ENCODE data around the gene LDB2.

Gene LDB2

GRCh38 chr4:16627999-16628398 is 270.4 kb downstream of the LDB2 start:
- no peak overlapping the region for H3K27ac ChIP-seq

GRCh38 chr4:16626945-16627344 is 271.5 kb downstream of the LDB2 start:
- H3K27ac ChIP-seq: no peak overlapping the region
- TF ChIP-seq ZFX (IDR thresholded peaks at IDR 0.05; ENCODE audit: borderline replicate concordance) (no peak), CTCF (IDR thresholded peaks at IDR 0.05) (no peak)

More at GRCh38 chr4:16627999-16628398, 270.4 kb downstream of the LDB2 start:
- TF ChIP-seq ZFX (IDR thresholded peaks at IDR 0.05; ENCODE audit: borderline replicate concordance): no peak
- TF ChIP-seq CTCF (IDR thresholded peaks at IDR 0.05): no peak

GRCh38 chr4:16622826-16623225 is 275.6 kb downstream of the LDB2 start:
- TF ChIP-seq CTCF (IDR thresholded peaks at IDR 0.05): no peak
- no peak for TF ChIP-seq ZFX (IDR thresholded peaks at IDR 0.05; ENCODE audit: borderline replicate concordance)
- no peak overlapping the region for H3K27ac ChIP-seq

- TF ChIP-seq CTCF (IDR thresholded peaks at IDR 0.05) (no peak), ZFX (IDR thresholded peaks at IDR 0.05; ENCODE audit: borderline replicate concordance) (no peak)
- no peak overlapping the region for H3K27ac ChIP-seq
Observed at GRCh38 chr4:16617435-16617834, 281.0 kb downstream of the LDB2 start.

GRCh38 chr4:16617011-16617410 is 281.4 kb downstream of the LDB2 start:
- H3K27ac ChIP-seq: no peak overlapping the region
- TF ChIP-seq CTCF (IDR thresholded peaks at IDR 0.05) (no peak), ZFX (IDR thresholded peaks at IDR 0.05; ENCODE audit: borderline replicate concordance) (no peak)

GRCh38 chr4:16609170-16609758 is 289.2 kb downstream of the LDB2 start:
- H3K27ac ChIP-seq: no peak overlapping the region
- TF ChIP-seq ZFX (IDR thresholded peaks at IDR 0.05; ENCODE audit: borderline replicate concordance) (no peak), CTCF (IDR thresholded peaks at IDR 0.05) (no peak)

- no peak for TF ChIP-seq ZFX (IDR thresholded peaks at IDR 0.05; ENCODE audit: borderline replicate concordance)
- no peak for TF ChIP-seq CTCF (IDR thresholded peaks at IDR 0.05)
- no peak overlapping the region for H3K27ac ChIP-seq
Observed at GRCh38 chr4:16608611-16609125, 289.8 kb downstream of the LDB2 start.
